HG03439 (cell line): ENCODE data around the gene CAVIN1.
A peak's percentile ranks its signal among the peaks of the same experiment; 100 is the strongest.
"Not testable (repeated sequence)": the region's sequence is repeated elsewhere in the genome, so short reads cannot be mapped to it uniquely, and the experiment has no call there.

Source experiments
- ATAC-seq: cut with Tn5 transposase; IDR thresholded peaks from one replicate; pipeline ENCODE4 v1.9.1; 2021; ENCODE audit warnings: mild to moderate bottlenecking, moderate library complexity; ENCODE audit not compliant: unreplicated experiment

Gene CAVIN1, protein sequence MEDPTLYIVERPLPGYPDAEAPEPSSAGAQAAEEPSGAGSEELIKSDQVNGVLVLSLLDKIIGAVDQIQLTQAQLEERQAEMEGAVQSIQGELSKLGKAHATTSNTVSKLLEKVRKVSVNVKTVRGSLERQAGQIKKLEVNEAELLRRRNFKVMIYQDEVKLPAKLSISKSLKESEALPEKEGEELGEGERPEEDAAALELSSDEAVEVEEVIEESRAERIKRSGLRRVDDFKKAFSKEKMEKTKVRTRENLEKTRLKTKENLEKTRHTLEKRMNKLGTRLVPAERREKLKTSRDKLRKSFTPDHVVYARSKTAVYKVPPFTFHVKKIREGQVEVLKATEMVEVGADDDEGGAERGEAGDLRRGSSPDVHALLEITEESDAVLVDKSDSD

DNA sequence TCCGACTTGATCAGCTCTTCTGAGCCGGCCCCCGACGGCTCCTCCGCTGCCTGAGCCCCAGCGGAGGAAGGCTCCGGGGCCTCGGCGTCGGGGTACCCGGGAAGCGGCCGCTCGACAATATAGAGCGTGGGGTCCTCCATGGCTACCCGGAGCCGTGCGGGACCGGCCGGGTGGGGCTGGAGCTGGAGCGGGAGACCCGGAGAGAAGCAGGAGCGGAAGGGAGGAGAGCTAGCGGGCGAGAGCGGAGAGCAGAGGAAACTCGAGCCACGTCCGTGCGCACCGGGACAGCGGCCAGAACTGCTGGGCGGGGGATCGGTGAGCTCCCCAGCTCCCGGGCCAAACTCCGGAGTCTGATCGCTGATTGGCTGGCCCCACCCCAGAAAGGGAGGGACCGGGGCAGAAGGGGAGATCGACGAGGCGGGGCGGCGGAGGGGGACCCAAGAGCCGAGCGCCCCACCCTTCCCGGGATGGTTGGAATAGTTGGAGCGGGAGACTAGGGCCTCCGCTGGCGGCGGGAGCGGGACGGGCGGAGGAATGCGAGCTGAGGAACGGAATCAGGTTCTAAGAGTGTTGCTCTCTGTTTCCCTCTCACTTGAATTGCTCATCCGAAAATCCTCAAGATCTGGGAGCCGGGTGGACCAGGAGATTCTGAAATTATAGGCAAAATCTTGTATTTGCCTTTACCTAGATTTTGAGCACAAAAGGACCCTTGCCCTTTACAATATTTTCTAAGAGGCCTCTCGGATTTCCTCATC lies at the start of gene CAVIN1:
CAVIN1 (minus strand) TSS at position 299 of the 755 bp plus-strand sequence; CDS start at position 140, 159 bp downstream.
- ATAC-seq: no peak

DNA sequence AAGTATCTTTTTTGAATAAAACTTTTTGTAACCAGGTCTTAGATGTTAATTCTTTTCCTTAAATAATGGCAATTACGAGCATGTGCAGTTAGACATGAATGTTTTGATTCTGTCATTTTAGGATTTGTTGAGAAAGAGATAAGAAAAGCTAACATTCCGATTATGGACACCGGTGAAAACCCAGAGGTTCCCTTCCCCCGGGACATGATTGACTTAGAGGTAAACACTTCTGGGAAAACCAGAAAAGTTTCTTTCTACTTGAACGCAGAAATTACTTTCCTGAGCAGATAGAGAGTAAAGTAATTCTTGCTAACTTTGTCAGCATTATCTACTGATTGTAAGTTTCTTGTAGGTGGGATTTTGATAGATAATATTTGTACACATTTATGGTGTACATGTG lies 44.8 kb upstream of the CAVIN1 start:
- no peak for ATAC-seq

DNA sequence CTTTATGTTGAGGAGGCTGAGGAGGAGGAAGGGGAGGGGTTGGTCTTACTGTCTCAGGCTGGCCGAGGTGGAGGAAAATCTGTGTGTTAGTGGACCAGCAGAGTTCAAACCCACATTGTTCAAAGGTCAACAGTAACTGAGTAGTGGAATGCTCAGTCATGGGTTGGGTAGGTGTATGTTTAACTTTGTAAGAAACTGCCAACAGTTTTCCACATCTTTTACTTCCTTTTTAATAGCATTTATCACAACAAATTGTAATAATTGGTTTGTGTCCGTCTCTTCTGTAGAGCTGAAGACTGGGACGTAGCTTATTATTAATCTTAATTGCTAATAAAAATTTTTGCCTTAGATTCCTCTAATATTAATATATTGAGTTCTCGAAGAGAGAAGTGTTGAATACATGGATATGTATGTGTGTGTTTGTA lies 40.9 kb upstream of the CAVIN1 start:
- no peak for ATAC-seq

DNA sequence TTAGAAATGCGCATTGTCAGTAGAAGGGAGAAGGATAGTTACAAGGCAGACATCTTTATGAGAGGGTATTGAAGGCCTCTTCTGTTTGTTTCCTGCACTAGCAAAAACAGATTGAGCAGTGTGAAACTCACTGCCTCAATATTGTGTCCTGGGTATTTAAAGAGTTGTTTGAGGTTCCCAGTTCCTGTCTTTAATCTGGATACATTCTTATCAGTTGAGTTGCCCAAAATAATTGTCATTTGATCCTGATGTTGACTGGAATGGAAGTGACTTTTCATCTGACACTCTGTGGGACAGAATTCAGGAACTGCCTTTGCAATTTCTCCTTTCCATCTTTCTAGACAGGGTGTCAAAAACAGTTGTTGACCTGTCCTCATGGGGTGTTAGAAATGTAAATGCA lies 37.3 kb upstream of the CAVIN1 start:
- ATAC-seq: no peak

DNA sequence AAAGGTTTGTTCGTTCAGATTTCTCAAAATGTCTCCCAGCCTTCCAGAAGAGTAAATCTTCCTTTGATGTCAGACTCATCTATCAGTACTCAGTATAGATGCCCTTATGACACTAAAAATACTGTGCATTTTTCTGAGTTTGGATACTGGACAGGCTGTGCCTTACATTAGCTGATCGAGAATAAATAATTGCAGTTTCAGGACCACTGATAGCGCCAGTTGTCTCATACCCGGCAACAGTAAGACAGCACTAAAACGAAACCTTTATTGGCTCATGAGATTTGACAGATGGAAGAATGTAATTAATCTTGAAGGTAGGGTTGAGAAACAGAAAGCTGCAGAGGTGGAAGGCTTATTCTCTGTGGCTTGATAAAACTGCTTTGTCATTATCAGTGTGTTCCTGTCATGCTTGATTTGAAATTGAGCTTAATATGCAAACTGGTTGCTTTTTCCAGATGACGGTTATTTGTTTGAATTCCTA lies 36.8 kb upstream of the CAVIN1 start:
- no peak for ATAC-seq

DNA sequence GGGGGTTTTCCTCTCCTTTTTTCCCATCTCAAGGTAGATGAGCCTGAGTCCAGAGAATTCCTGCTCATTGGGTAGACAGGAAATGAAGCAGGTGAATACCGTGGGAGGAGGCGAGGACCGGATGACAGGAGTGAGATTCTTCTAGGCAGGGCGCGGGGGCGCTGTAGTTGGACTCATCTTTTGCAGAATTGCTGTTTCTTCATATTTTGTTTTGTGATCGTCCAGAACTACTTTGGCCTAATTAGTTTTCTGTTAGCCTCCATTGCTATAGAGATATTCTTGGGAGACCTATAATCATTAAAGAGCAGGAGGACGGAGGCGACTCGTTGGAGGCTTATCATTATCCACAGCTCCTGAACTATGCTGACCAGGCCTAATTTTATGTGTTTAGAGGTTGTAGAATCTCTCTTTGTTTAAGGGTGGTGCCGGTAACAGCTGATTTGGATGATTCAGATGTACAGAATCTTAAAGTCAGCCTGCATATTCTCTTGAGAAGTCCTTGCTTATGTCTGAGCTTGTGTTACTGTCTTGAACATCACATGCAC lies 36.3 kb upstream of the CAVIN1 start:
- ATAC-seq: no peak

DNA sequence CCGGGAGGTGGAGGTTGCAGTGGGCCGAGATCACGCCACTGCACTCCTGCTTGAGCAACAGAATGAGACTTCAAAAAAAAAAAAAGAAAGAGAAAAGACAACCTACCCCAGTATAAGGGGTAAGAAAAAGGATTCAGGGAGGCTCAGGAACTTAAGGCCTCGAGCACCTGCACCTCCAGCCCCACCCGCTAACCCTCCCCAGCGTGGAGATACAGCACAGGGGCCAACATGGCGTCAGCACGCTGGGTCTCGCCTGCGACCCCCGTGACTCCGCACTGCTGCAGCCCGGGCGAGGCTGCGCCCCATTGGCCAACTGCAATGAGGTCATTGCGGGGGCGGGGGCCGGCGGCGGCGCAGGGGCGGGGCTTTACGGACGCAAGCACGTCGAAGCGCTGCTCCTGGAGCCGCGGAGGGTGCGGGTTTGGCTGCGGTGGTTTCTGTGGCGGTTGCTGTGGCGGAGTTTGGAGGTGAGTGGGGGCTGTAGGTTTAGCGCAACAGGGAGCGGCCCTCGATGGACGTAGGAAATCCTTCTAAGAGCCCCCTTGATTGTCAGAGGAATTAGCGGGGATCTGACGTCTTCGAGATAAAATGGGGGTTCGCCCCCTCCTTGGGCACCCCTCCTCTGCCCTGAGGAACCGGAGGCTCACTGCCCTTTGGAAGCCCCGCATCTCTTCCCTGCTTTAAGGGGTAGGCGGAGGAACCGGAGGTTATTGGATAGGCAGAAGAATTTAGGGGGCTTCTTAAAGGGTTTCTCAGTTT lies 35.6 kb upstream of the CAVIN1 start, which contains the start of gene ATP6V0A1:
ATP6V0A1 (plus strand) TSS at position 382 of the 759 bp plus-strand sequence. CDS start 2,017 bp downstream, outside the sequence.
- peak; percentile 62 for ATAC-seq

DNA sequence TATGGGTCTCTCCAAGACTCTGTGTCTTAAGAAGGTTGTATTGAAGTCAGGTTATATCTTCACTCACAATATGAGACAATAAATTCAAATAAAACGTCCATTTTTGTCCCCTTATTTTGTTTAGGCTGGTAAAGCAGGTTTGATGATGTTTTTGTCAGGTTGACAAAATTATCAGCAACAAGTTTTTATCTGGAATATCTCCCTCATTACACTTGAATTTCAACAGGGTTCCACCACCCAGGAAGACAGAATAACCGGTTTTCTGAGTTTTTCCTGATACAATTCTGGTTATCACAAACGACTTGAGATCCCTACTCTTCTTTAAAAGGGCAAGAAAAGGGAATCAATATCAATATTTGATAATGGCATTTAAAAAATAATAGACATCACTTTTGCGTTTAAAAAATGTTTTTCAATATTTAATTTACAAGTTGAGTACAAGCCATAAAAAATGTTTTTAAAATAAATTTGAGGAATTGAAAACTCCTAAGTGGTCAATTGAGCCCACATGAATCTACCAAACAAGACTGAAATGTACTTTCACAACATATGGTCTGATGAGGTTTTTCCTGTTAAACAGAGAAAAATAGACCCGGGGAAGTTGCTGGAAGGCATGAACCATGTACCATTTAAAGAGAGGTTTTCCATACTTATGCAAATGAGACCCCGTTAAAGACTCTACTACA lies 34.2 kb upstream of the CAVIN1 start:
- no peak for ATAC-seq

DNA sequence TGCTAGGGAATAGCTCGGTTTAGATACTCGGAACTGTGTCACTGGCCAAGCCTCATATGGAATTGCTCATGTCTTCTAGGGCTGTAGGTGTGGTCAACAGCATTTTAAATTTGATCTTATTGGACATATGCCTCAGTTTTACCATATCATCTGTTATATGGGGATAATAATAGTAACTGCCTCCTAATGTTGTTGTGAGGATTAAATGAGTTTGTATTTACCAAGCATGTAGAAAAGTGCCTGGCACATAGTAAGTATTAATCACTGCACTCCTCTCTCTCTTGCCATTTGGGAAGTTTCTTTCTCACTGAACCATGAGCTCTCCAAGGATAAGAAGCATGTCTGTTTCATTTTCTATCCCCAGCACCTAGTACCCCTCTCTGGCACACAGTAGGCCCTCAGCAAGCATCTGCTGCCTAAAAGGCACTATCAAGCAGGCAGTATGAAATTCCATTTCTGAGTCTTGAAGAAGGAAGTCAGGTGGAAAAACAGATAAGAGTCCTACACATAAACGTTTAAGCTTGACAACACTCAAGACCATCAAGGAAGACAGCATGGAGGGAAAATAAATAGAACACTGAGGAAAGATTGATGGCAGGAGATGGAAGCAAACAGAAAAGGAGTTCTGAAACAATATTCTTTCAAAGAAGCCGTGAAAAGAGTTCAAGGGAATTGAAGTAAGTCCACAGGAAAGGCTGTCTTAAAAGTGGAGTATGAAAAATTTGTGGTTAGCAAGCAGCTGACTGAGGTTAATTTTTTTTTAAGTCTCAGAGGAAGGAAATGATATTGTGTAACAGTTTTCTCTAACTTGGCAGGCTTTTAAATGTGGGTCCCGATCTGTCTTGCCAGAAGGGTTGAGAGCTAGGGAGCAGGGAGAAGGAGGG lies 33.4 kb upstream of the CAVIN1 start:
- peak; percentile 34 for ATAC-seq

DNA sequence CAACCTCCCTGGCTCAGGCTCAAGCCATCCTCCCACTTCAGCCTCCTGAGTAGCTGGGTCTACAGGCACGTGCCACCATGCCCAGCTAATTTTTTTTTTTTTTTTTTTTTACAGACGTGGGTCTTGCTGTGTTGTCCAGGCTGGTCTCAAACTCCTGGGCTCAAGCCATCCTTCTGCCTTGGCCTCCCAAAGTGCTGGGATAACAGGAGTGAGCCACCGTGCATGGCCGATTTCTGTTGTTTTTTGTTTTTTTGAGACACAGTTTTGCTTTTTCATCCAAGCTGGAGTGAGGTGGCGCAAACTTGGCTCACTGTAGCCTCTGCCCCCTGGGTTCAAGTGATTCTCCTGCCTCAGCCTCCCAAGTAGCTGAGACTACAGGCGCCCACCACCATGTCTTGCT lies 31.9 kb upstream of the CAVIN1 start:
- not testable (repeated sequence) for ATAC-seq

DNA sequence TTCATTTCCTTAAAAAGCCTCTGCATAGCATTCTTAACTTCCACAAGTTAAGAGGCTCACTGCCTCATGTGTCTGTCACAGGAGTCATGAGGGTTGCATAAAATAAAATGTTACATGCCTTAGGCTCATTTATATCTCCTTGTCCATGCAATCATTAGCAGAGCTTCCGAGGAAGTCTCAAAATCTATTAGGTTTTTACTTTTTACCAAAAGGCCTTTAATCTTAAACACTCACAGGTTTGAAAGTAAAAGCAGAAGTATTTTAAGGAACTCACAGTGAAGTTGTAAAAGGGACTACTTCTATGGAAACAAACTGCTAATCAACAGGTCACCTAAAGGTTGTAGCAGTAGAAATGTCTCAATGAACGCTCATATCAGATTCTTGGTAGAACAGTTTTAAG lies 30.4 kb upstream of the CAVIN1 start:
- no peak for ATAC-seq

DNA sequence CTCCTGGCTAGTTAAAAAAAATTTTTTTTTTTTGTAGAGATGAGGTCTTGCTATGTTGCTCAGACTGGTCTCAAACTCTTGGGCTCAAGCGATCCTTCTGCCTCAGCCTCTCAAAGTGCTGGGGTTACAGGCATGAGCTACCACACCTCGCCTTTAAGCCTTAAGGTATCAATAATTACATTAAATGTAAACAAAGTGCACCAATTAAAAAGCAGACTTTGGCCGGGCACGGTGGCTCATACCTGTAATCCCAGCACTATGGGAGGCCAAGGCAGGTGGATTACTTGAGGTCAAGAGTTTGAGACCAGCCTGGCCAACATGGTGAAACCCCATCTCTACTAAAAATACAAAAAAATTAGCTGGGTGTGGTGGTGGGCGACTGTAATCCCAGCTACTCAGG lies 28.2 kb upstream of the CAVIN1 start:
- ATAC-seq: not testable (repeated sequence)

DNA sequence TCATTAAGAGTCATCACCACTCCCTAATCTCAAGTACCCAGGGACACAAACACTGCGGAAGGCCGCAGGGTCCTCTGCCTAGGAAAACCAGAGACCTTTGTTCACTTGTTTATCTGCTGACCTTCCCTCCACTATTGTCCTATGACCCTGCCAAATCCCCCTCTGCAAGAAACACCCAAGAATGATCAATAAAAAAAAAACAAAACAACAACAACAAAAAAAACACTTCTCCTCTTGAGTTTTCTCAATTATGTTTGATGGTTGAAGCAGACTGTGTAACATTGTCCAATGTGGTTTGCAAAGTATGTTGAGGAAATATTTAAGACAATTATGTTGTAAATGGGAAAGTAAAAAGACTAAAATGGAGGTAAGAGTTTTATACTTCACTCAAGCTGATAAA lies 26.8 kb upstream of the CAVIN1 start:
- ATAC-seq: not testable (repeated sequence)

DNA sequence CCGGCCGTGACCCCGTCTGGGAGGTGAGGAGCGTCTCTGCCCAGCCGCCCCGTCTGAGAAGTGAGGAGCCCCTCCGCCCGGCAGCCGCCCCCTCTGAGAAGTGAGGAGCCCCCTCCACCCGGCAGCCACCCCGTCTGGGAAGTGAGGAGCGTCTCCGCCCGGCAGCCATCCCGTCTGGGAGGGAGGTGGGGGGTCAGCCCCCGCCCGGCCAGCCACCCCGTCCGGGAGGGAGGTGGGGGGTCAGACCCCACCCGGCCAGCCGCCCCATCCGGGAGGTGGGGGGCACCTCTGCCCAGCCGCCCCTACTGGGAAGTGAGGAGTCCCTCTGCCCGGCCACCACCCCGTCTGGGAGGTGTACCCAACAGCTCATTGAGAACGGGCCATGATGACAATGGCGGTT lies 26.1 kb upstream of the CAVIN1 start:
- ATAC-seq: not testable (repeated sequence)

DNA sequence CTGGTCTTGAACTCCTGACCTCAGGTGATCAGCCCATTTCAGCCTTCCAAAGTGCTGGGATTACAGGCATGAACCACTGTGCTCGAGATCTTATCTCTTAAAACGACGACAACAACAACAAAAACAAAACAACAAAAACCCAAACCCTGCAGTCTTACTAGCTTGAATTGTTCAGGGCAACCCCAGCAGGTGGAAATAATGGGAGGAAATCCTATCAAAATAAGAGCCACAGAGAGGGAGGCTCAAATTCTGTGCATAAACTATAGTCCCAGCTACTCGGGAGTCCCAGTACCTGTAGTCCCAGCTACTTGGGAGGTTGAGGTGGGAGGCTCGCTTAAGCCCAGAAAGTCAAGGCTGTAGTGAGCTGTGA lies 19.1 kb upstream of the CAVIN1 start:
- no peak for ATAC-seq

DNA sequence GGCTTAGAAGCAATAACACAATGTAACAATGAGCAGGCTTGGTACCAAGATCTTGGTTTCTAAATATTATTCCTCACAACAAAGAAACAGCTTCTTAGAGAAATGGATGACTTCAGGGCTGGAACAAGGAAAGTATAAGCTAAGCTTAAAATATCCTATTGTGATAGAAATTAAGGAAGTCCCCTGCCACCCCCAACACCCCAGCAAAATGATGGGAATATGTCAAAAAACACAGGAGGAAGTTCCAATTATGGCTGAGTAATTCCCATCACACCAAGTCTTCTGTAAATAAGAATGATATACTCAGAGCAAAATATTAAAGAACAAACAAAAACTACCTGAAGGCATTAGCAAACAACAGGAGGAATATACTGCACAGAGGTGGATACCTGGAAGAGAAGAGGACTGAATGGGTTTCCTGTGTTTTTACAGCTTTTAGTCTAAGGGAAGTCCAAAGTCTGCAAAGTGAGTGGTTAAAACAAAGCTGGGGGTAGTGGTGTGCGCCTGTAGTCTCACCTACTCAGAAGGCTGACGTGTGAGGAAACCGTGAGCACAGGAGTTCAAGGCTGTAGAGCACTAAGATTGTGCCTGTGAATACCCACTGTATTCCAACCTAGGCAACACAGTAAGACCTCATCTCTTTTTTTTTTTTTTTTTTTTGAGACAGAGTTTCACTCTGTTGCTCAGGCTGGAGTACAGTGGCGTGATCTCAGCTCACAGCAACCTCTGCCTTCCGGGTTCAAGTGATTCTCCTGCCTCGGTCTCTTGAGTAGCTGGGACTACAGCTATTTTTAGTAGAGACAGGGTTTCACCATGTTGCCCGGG lies 18.5 kb upstream of the CAVIN1 start:
- ATAC-seq: no peak

DNA sequence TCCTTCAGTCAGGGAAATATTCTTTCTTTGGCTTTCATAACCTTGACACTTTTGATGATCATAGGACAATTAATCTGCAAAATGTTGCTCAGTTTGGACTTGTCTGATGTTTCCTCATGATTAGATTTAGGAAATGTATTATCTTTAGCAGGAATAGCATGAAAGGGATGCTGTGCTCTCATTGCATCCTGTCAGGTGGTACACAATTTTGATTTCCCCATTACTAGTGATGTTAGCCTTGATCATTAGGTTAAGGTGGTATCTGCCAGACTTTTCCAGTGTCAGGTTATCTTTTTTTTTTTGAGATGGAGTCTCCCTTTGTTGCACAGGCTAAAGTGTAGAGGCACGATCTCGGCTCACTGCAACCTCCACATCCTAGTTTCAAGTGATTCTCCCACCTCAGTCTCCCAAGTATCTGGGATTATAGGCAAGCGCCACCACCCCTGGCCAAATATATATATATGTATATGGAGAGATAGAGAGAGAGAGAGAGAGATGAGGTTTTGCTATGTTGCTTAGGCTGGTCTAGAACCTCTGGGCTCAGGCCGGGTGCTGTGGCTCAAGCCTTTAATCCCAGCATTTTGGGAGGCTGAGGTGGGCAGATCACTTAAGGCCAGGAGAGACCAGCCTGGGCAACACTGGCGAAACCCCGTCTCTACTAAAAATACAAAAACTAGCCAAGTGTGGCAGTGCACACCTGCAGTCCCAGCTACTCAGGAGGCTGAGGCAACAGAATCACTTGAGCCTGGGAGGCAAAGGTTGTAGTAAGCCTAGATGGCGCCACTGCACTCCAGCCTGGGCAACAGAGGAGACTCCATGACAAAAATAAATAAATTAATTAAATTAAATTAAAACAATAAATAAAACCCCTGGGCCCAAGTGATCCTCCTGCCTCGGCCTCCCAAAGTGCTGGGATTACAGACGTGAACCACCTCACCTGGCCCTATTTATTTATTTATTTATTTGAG lies 15.8 kb upstream of the CAVIN1 start:
- ATAC-seq: no peak
